ENCODE data around the gene NT5C2.

NT5C2 gene

GRCh38 chr10:103053659-103054581, 139.2 kb downstream of the NT5C2 start:
- DNase-seq, result peak; percentile 50

GRCh38 chr10:103049237-103049636, 143.8 kb downstream of the NT5C2 start:
- DNase-seq, result no peak

GRCh38 chr10:103047381-103047780, 145.7 kb downstream of the NT5C2 start:
- no peak for DNase-seq

- no peak for DNase-seq
Observed at GRCh38 chr10:103045961-103046360, 147.1 kb downstream of the NT5C2 start.

GRCh38 chr10:103044942-103045489, 148.1 kb downstream of the NT5C2 start:
- no peak for DNase-seq

GRCh38 chr10:103042908-103043307, 150.2 kb downstream of the NT5C2 start:
- no peak for DNase-seq

- no peak for DNase-seq
Observed at GRCh38 chr10:103042129-103042528, 150.9 kb downstream of the NT5C2 start.

GRCh38 chr10:103041391-103041790, 151.7 kb downstream of the NT5C2 start:
- no peak for DNase-seq

- no peak for DNase-seq
Observed at GRCh38 chr10:103040418-103040817, 152.7 kb downstream of the NT5C2 start.

GRCh38 chr10:103038570-103038969, 154.5 kb downstream of the NT5C2 start:
- DNase-seq, result no peak

All from CD4-positive, alpha-beta T cell treated with Interleukin-17A for 4 hours (primary cell).